Neural cell (in vitro differentiated cells): ENCODE results near the gene DHX16. TPM values are rescaled to one million over a fixed set of nuclear protein-coding genes. Genes with fewer than 3 reads are reported as not detected.

Experiments
- H2AFZ ChIP-seq: fragments of 200-600, 300-800 bp; sonication (generic), shearing (Covaris generic); 2 replicates; pipeline ENCODE4 v1.6.0; 2014; ENCODE audit warnings: low read depth, mild to moderate bottlenecking, antibody characterized with exemption, low read length, moderate library complexity
- H3F3A ChIP-seq: fragments of 200-600 bp; shearing (Covaris generic); 2 replicates; pipeline ENCODE4 v1.6.1; 2016; ENCODE audit warnings: mild to moderate bottlenecking, moderate library complexity, mixed read lengths, antibody characterized with exemption, low read length; ENCODE audit not compliant: insufficient read depth, poor library complexity, severe bottlenecking
- H3K27ac ChIP-seq: fragments of 200-600, 300-800 bp; sonication (generic), shearing (Covaris generic); 2 replicates; pipeline ENCODE4 v1.5.1; 2014; ENCODE audit warnings: mild to moderate bottlenecking, low read length, moderate library complexity
- H3K27me3 ChIP-seq: fragments of 300-800, 200-600 bp; sonication (generic), shearing (Covaris generic); 2 replicates; pipeline ENCODE4 v1.6.0; 2014; ENCODE audit warnings: mild to moderate bottlenecking, low read depth, low read length, moderate library complexity; ENCODE audit not compliant: insufficient read depth
- H3K36me3 ChIP-seq: fragments of 300-800, 200-600 bp; sonication (generic), shearing (Covaris generic); 2 replicates; pipeline ENCODE4 v1.5.1; 2014; ENCODE audit warnings: mild to moderate bottlenecking, antibody characterized with exemption, low read length, moderate library complexity; ENCODE audit not compliant: insufficient read depth
- H3K4me2 ChIP-seq: fragments of 300-800, 200-600 bp; sonication (generic), shearing (Covaris generic); 2 replicates; pipeline ENCODE4 v1.6.0; 2014; ENCODE audit warnings: mild to moderate bottlenecking, low read length
- H3K4me3 ChIP-seq: fragments of 300-800, 200-600 bp; sonication (generic), shearing (Covaris generic); 2 replicates; pipeline ENCODE4 v1.5.1; 2014; ENCODE audit warnings: mild to moderate bottlenecking, low read length, moderate library complexity
- H3K79me2 ChIP-seq: fragments of 200-600 bp; shearing (Covaris generic); replicated peaks from 2 replicates; pipeline ENCODE4 v1.6.0; 2014; ENCODE audit warnings: mild to moderate bottlenecking, low read length, moderate library complexity; ENCODE audit not compliant: insufficient read depth
- H3K9ac ChIP-seq: fragments of 300-800, 200-600 bp; sonication (generic), shearing (Covaris generic); 2 replicates; pipeline ENCODE4 v1.6.1; 2016; ENCODE audit warnings: mild to moderate bottlenecking, low read length, mixed read lengths
- H3K9me2 ChIP-seq: fragments of 200-600 bp; shearing (Covaris generic); 2 replicates; pipeline ENCODE4 v1.6.1; 2016; ENCODE audit warnings: mild to moderate bottlenecking, low read length, mixed read lengths; ENCODE audit not compliant: insufficient read depth
- H3K9me3 ChIP-seq: fragments of 200-600, 300-800 bp; sonication (generic), shearing (Covaris generic); 2 replicates; pipeline ENCODE4 v1.6.1; 2016; ENCODE audit warnings: mild to moderate bottlenecking, mixed run types, low read length, moderate library complexity, mixed read lengths
- H4K20me1 ChIP-seq: fragments of 200-600 bp; shearing (Covaris generic); 2 replicates; pipeline ENCODE4 v1.6.1; 2016; ENCODE audit warnings: mild to moderate bottlenecking, mixed run types; ENCODE audit not compliant: insufficient read depth
- EP300 ChIP-seq: fragments of 450-650 bp; conservative IDR thresholded peaks from 2 replicates; pipeline ENCODE4 v1.6.1; 2014; ENCODE audit warnings: antibody characterized with exemption, mild to moderate bottlenecking, moderate library complexity; ENCODE audit not compliant: poor library complexity, severe bottlenecking
- EZH2 ChIP-seq: fragments of 200-600, 300-800 bp; shearing (Covaris generic), sonication (generic); IDR thresholded peaks from 2 replicates; pipeline ENCODE4 v1.6.1; 2014; ENCODE audit warnings: antibody characterized with exemption, low read length, borderline replicate concordance, mild to moderate bottlenecking; ENCODE audit not compliant: insufficient read depth, poor library complexity, severe bottlenecking
- MXI1 ChIP-seq: fragments of 450-650 bp; conservative IDR thresholded peaks from 2 replicates; pipeline ENCODE4 v1.6.1; 2014; ENCODE audit warnings: antibody characterized with exemption, mild to moderate bottlenecking; ENCODE audit not compliant: poor library complexity, severe bottlenecking
- POLR2AphosphoS5 ChIP-seq: IDR thresholded peaks from 2 replicates; pipeline ENCODE4 v1.6.1; 2012
- RAD21 ChIP-seq: fragments of 450-650 bp; conservative IDR thresholded peaks from 2 replicates; pipeline ENCODE4 v1.6.1; 2014; ENCODE audit warnings: antibody characterized with exemption, mild to moderate bottlenecking, moderate library complexity
- SMC3 ChIP-seq: fragments of 450-650 bp; conservative IDR thresholded peaks from 2 replicates; pipeline ENCODE4 v1.6.1; 2014; ENCODE audit warnings: antibody characterized with exemption, mild to moderate bottlenecking, moderate library complexity; ENCODE audit not compliant: poor library complexity
- TAF1 ChIP-seq: IDR thresholded peaks from 2 replicates; pipeline ENCODE4 v1.6.1; 2012; ENCODE audit warnings: low read depth
- polyA plus RNA-seq: library from polyadenylated mRNA; depleted of rRNA; stranded (reverse); fragments of >200 nt; gene quantifications from 2 replicates; pipeline ENCODE4 v1.2.3, GENCODE V29; 2014
- TF ChIP-seq, protein P1 (sequence below): IDR thresholded peaks from 2 replicates; pipeline ENCODE4 v1.6.1; 2012; ENCODE audit warnings: borderline replicate concordance
- TF ChIP-seq, protein P2 (sequence below): fragments of 450-650 bp; IDR thresholded peaks from 2 replicates; pipeline ENCODE4 v1.5.1; 2014; ENCODE audit warnings: antibody characterized with exemption, mild to moderate bottlenecking, moderate library complexity; ENCODE audit not compliant: poor library complexity, severe bottlenecking

The DHX16 gene
- polyA plus RNA-seq, 1 donor from 2014 or later, result 29.1 TPM

DNA sequence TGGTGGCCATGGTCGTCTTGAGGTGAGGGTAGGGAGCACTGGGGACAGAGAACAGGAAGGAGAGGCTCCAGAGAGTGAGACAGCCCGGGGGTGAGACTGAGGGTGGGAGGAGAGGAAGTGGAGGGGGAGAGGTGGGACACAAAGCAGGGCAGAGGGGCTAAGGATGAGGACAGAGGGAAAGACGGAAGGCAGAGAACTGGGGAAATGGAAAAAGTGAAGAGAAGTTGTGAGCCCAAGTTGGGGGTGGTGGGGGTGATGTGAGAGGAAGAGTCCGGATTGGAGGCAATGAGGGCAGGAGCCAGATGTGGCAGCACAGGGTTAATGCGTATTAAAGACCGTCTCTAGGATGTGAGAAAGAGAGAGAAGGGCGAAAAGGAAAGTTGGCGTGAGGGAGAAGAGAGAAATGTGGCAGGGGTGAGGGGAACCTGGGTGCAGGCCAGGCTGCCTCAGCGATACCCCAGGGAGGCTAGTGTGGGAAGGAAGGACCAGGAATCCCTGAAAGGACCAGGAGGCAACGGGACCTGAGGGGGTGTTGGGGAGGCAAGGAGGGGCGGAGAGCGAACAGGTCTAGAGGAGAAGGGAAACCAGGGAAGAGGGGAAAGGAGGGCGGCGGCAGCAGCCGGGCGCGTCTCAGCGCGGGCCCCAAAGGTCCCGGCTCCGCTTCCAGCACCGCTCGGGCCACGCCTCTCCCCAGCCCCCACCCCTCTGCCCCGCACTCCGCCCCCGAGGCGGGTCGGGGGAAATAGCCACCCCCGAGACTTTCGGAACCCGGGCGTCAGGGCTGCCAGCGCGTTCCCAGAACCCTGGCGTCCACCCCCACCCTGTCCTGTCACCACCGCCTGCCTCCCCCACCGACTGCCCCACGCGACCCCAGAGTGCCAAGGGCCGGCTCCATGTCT lies 13.5 kb upstream of the DHX16 start, which contains the start of gene PPP1R18:
TSS of gene PPP1R18 (minus strand) at position 637 of the 899 bp plus-strand sequence. CDS start at position 10, 627 bp downstream.
- H3K9me2 ChIP-seq, result no peaks in the 10 kb centered on the region
- no peaks in the 10 kb centered on the region for H3K36me3 ChIP-seq
- no peaks in the 10 kb centered on the region for H3K27me3 ChIP-seq
- no peak for TF ChIP-seq EP300
- no peak for TF ChIP-seq RAD21
- no peak for TF ChIP-seq SMC3
- TF ChIP-seq EZH2, result no peak
- TF ChIP-seq POLR2AphosphoS5, result no peak
- TF ChIP-seq, protein P1, sequence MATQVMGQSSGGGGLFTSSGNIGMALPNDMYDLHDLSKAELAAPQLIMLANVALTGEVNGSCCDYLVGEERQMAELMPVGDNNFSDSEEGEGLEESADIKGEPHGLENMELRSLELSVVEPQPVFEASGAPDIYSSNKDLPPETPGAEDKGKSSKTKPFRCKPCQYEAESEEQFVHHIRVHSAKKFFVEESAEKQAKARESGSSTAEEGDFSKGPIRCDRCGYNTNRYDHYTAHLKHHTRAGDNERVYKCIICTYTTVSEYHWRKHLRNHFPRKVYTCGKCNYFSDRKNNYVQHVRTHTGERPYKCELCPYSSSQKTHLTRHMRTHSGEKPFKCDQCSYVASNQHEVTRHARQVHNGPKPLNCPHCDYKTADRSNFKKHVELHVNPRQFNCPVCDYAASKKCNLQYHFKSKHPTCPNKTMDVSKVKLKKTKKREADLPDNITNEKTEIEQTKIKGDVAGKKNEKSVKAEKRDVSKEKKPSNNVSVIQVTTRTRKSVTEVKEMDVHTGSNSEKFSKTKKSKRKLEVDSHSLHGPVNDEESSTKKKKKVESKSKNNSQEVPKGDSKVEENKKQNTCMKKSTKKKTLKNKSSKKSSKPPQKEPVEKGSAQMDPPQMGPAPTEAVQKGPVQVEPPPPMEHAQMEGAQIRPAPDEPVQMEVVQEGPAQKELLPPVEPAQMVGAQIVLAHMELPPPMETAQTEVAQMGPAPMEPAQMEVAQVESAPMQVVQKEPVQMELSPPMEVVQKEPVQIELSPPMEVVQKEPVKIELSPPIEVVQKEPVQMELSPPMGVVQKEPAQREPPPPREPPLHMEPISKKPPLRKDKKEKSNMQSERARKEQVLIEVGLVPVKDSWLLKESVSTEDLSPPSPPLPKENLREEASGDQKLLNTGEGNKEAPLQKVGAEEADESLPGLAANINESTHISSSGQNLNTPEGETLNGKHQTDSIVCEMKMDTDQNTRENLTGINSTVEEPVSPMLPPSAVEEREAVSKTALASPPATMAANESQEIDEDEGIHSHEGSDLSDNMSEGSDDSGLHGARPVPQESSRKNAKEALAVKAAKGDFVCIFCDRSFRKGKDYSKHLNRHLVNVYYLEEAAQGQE, result no peak
- TF ChIP-seq TAF1, result no peak
- TF ChIP-seq, protein P2, sequence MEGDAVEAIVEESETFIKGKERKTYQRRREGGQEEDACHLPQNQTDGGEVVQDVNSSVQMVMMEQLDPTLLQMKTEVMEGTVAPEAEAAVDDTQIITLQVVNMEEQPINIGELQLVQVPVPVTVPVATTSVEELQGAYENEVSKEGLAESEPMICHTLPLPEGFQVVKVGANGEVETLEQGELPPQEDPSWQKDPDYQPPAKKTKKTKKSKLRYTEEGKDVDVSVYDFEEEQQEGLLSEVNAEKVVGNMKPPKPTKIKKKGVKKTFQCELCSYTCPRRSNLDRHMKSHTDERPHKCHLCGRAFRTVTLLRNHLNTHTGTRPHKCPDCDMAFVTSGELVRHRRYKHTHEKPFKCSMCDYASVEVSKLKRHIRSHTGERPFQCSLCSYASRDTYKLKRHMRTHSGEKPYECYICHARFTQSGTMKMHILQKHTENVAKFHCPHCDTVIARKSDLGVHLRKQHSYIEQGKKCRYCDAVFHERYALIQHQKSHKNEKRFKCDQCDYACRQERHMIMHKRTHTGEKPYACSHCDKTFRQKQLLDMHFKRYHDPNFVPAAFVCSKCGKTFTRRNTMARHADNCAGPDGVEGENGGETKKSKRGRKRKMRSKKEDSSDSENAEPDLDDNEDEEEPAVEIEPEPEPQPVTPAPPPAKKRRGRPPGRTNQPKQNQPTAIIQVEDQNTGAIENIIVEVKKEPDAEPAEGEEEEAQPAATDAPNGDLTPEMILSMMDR, result no peak
- no peak for TF ChIP-seq MXI1
- no peaks in the 10 kb centered on the region for H3F3A ChIP-seq
- peak within 1 kb of the TSS; percentile 95 for H3K4me2 ChIP-seq
- H3K79me2 ChIP-seq, result peaks cover 83% of the 10 kb centered on the region
- peak within 1 kb of the TSS; percentile 85 for H2AFZ ChIP-seq
- H3K4me3 ChIP-seq, result peak within 1 kb of the TSS; percentile 99
- H3K27ac ChIP-seq, result peak within 1 kb of the TSS; percentile 94
- peaks cover 34% of the 10 kb centered on the region for H4K20me1 ChIP-seq
- H3K9ac ChIP-seq, result peak within 1 kb of the TSS; percentile 100
- no peaks in the 10 kb centered on the region for H3K9me3 ChIP-seq

DNA sequence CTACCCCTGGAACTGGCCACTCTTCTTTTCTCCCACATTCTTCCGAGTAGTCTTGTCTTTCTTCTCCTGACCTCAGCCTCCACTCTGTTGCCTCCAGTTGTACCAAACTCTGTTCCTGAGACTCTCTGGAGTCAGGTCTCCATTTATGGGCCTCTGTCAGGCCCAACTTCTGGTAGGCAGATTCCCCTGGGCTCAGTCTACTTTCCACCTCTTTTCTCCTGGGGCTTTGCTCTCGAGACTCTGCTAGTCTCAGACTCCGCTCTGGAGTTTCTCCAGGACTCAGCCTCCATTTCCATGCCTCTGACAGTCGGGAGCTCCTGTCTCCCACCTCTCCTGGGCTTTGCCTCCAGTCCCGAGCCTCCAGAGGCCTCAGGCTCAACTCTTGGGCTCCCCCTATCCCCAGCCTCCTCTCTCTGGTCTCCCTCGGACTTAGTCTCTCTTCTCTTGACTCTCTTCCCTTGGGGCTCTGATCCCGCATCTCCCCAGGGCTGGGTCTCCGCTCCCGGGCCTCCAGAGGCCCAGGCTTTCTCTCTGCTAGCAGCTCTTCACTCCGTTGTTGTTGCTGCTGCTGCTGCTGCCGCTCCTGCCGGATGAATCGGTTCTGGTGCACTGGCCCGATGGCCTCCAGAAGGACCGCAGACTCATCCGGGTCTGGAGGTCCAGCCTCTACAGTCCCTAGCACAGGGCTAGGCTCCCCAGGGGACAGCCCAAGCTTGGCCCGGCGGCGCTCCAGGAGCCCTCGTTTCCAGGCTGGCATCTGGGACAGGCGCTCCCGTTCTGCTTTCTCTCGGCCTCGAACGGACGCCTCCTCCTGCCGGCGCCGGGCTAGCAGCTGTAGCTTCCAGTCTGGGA lies 12.6 kb upstream of the DHX16 start:
- H3K9ac ChIP-seq, result peak overlapping the region; percentile 100
- H4K20me1 ChIP-seq, result peaks cover 36% of the 10 kb centered on the region
- peak overlapping the region; percentile 99 for H3K4me3 ChIP-seq
- no peaks in the 10 kb centered on the region for H3F3A ChIP-seq
- H2AFZ ChIP-seq, result no peak overlapping the region
- no peaks in the 10 kb centered on the region for H3K9me3 ChIP-seq
- H3K79me2 ChIP-seq, result peaks cover 84% of the 10 kb centered on the region
- TF ChIP-seq MXI1, result no peak
- TF ChIP-seq, protein P1, result no peak
- TF ChIP-seq EZH2, result no peak
- TF ChIP-seq, protein P2, result no peak
- TF ChIP-seq TAF1, result no peak
- TF ChIP-seq EP300, result no peak
- TF ChIP-seq SMC3, result no peak
- H3K4me2 ChIP-seq, result peak overlapping the region; percentile 85
- no peaks in the 10 kb centered on the region for H3K27me3 ChIP-seq
- H3K36me3 ChIP-seq, result no peaks in the 10 kb centered on the region
- peak overlapping the region; percentile 94 for H3K27ac ChIP-seq
- no peaks in the 10 kb centered on the region for H3K9me2 ChIP-seq
